Gastrocnemius medialis (tissue), 4 donors: ENCODE measurements around the gene MUC2.

Experiments
- CTCF ChIP-seq, 5 experiments: fragments of 450-650 bp in 3 of 5; fragments of 200-600 bp in 2 of 5; sonication (generic) in 2 of 5; IDR thresholded peaks in 4 of 5; conservative IDR thresholded peaks in 1 of 5; 1 replicate in 4 of 5; 2 replicates in 1 of 5; pipeline ENCODE4 v1.5.1; 2016 to 2019; ENCODE audit warnings: antibody characterized with exemption in 5 of 5, mild to moderate bottlenecking in 3 of 5, moderate library complexity in 3 of 5
- POLR2A ChIP-seq, 2 donors: fragments of 450-650 bp; IDR thresholded peaks; one replicate each; pipeline ENCODE4 v1.6.1; 2017; ENCODE audit warnings: antibody characterized with exemption in 2 of 2, mild to moderate bottlenecking in 2 of 2, moderate library complexity in 2 of 2

GRCh38 chr11:1036303-1036923 is 38.3 kb upstream of the MUC2 start, which contains the start of gene MUC6:
- TF ChIP-seq CTCF (IDR thresholded peaks at IDR 0.05 in 4 of 5, conservative IDR thresholded peaks at IDR 0.05 in 1 of 5) (no peak), POLR2A (IDR thresholded peaks at IDR 0.05) (no peak)
